HFFc6 (cell line): ENCODE measurements around the gene GSAP. TPM values are rescaled to one million over a fixed set of nuclear protein-coding genes. Genes with fewer than 3 reads are reported as not detected.

Experiments used
- DNase-seq: peaks from one replicate; pipeline ENCODE4 v3.0.0-alpha.2; 2018
- H3K27ac Mint-ChIP-seq: 2 replicates; pipeline ENCODE4 v1.8.0; 2020; ENCODE audit warnings: mild to moderate bottlenecking, mixed read lengths
- H3K27me3 Mint-ChIP-seq: 2 replicates; pipeline ENCODE4 v1.8.0; 2021; ENCODE audit warnings: mild to moderate bottlenecking, moderate library complexity, mixed read lengths; ENCODE audit not compliant: insufficient read depth
- H3K36me3 Mint-ChIP-seq: 2 replicates; pipeline ENCODE4 v1.8.0; 2021; ENCODE audit warnings: low read depth, mixed read lengths
- H3K4me1 Mint-ChIP-seq: 2 replicates; pipeline ENCODE4 v1.8.0; 2020; ENCODE audit warnings: low read depth, mixed read lengths
- H3K4me3 Mint-ChIP-seq: 2 replicates; pipeline ENCODE4 v1.8.0; 2020; ENCODE audit warnings: mild to moderate bottlenecking, moderate library complexity, mixed read lengths
- H3K9me3 Mint-ChIP-seq: 2 replicates; pipeline ENCODE4 v1.8.0; 2020; ENCODE audit warnings: mild to moderate bottlenecking, mixed read lengths
- CTCF ChIP-seq: fragments of 200-600 bp; sonication (generic); IDR thresholded peaks from 2 replicates; pipeline ENCODE4 v1.5.0; 2021; ENCODE audit warnings: antibody characterized with exemption, mild to moderate bottlenecking
- total RNA-seq, 6 experiments: library from RNA; stranded (reverse); fragmentation: NEBNext Ultra II Directional; extraction: Animal tissue kit (Norgen Biotek cat#: 25700); gene quantifications; 2 replicates in 1 of 6; 3 replicates in 5 of 6; pipeline ENCODE4 v1.2.3, GENCODE V29; 2021

The GSAP gene
- total RNA-seq, 6 experiments from 2014 or later = 1.4 to 2.8 (median 2.2) TPM

DNA sequence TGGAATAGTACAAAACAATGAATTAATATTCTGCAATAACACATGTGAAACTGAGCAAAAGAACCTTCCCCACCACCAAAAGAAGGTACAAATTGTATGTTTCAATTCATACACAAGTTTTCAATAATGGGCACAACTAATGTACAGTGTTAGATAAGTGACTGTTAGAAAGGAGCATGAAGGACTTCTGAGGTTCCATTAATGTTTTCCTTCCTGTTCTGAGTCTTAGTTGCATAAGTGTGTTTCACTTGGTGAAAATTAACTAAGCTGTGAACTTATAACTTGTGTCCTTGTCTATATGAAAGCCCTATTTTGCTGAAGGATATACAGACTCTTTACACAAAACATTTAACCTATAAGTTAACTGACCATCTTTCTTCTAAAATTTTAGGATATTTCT is 8.2 kb downstream of the GSAP start:
- no peaks in the 10 kb centered on the region for H3K27me3 Mint-ChIP-seq
- H3K36me3 Mint-ChIP-seq = no peaks in the 10 kb centered on the region
- H3K4me3 Mint-ChIP-seq = no peak overlapping the region

DNA sequence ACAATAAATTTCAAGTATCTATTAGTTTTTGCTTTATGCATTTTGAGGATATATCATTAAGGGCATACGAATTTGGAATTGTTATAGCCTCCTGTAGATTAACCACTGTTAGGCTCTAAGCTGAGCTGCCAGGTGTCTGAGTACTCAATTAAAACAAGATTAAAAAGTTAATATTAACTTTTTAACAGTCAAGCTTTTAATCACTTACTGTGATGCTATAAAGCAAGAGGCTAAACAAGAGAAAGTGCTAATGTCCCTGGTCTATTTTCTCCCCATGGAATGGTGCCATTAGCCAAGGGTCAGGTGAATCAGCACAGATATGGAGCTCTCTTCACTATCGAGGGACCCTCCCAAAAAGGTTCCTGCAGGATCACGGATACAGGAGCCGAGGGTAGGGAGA is 9.7 kb downstream of the GSAP start:
- H3K27me3 Mint-ChIP-seq = no peaks in the 10 kb centered on the region
- H3K9me3 Mint-ChIP-seq = no peaks in the 10 kb centered on the region
- no peak for DNase-seq
- no peak for TF ChIP-seq CTCF
- H3K27ac Mint-ChIP-seq = no peak overlapping the region
- H3K4me3 Mint-ChIP-seq = no peak overlapping the region
- H3K36me3 Mint-ChIP-seq = no peaks in the 10 kb centered on the region
- peaks cover 35% of the 10 kb centered on the region for H3K4me1 Mint-ChIP-seq

More for the DNA sequence above, 8.2 kb downstream of the GSAP start:
- DNase-seq = no peak
- Mint-ChIP-seq H3K9me3 (no peaks in the 10 kb centered on the region), H3K27ac (no peak overlapping the region), H3K4me1 (peaks cover 40% of the 10 kb centered on the region)
- TF ChIP-seq CTCF = no peak

DNA sequence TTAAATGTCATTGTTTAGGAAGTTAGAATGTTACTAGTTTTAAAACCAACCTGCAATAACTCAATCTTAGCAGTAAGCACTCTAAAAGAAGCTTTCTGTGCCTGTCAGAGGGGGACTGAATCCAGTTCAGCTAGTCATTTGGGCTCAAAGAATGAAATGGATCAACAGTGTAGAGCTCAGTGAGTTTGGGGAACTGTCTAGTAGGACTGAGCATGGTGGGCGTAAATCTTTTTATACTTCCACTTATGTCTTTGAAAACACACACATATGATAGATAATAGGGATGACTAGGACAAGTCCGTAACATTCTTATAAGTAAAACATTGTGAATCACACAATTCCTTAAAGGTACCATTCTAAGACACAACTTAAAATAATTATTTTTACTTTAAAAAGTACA is 11.5 kb downstream of the GSAP start:
- Mint-ChIP-seq H3K36me3 (no peaks in the 10 kb centered on the region), H3K4me3 (no peak overlapping the region), H3K27ac (no peak overlapping the region), H3K9me3 (no peaks in the 10 kb centered on the region), H3K27me3 (no peaks in the 10 kb centered on the region), H3K4me1 (peaks cover 17% of the 10 kb centered on the region)
- TF ChIP-seq CTCF = no peak
- DNase-seq = no peak

- H3K9me3 Mint-ChIP-seq = no peaks in the 10 kb centered on the region
- no peak overlapping the region for H3K27ac Mint-ChIP-seq
- peaks cover 10% of the 10 kb centered on the region for H3K4me1 Mint-ChIP-seq
- no peak overlapping the region for H3K4me3 Mint-ChIP-seq
- H3K36me3 Mint-ChIP-seq = no peaks in the 10 kb centered on the region
- no peak for DNase-seq
- no peak for TF ChIP-seq CTCF
- H3K27me3 Mint-ChIP-seq = no peaks in the 10 kb centered on the region
These were observed 12.2 kb downstream of the GSAP start for GRCh38 chr7:77403957-77404356.

- no peaks in the 10 kb centered on the region for H3K9me3 Mint-ChIP-seq
- no peak overlapping the region for H3K27ac Mint-ChIP-seq
- H3K27me3 Mint-ChIP-seq = no peaks in the 10 kb centered on the region
- no peaks in the 10 kb centered on the region for H3K36me3 Mint-ChIP-seq
- no peak for TF ChIP-seq CTCF
- DNase-seq = no peak
- peaks cover 4% of the 10 kb centered on the region; the same call in 1 of the 2 replicates for H3K4me1 Mint-ChIP-seq
- no peak overlapping the region for H3K4me3 Mint-ChIP-seq
These were observed 13.3 kb downstream of the GSAP start for GRCh38 chr7:77402818-77403217.

DNA sequence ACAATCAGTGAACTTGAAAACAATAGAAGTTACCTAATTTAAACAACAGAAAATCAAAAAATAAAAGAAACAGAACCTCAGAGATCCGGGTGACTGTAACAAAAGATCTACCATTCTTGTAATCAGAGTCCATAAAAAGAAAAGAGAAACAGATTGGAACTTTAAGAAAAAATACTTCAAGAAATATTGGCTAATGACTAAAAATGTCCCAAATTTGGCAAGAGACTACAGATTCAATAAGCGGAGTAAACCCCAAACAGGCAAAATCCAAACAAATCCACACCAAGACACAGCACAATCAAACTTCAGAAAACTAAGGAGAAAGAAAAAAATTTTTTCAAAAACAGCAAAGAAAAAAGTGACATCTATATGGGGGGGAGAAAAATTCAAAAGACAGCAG is 15.1 kb downstream of the GSAP start:
- Mint-ChIP-seq H3K4me3 (no peak overlapping the region), H3K36me3 (no peaks in the 10 kb centered on the region), H3K9me3 (no peaks in the 10 kb centered on the region)

More for the DNA sequence above, 15.1 kb downstream of the GSAP start:
- no peak for DNase-seq
- no peak overlapping the region for H3K27ac Mint-ChIP-seq
- H3K4me1 Mint-ChIP-seq = peaks cover 4% of the 10 kb centered on the region; the same call in 1 of the 2 replicates
- no peaks in the 10 kb centered on the region for H3K27me3 Mint-ChIP-seq
- no peak for TF ChIP-seq CTCF
